ENCODE measurements around the gene EFL1.

EFL1 gene

DNA sequence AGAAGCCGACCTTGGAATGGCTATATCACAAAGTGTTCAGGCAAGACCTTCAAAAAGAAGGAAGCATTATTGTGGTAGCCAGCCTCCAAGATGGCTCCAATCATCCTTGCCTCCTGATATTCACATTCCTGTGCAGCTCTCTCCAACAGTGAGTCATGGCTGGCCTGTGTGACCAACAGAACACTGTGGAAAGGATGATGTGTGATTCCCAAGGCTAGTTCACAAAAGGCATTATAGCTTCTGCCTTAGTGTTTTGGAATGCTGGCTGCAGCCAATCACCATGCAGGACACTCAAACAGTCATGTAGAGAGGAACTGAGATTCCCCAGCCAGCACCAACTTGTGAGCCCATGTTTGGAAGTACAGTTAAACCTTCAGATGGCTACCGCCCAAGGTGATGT is 102.6 kb downstream of the EFL1 start:
- DNase-seq (ENCODE audit: low spot score) = peak; percentile 92

DNA sequence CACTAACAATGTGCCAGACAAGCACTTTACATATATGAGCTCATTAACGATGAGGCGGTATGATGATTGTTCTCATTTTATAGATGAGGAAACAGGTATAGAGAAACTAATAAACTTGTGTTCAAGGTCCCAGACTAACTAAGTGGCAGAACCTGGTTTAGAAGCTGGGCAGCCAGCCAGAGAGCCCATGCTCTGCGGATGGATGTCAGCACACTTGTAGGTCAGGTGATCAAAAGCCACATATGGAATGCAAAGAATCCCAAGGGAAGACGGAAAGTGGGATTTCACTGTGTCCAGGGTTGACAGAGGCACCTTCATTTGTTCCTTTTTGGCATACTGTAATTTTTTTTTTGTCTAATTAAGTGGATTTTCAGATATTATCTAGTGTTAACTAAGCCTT is 103.7 kb downstream of the EFL1 start:
- DNase-seq (ENCODE audit: low spot score) = no peak

DNA sequence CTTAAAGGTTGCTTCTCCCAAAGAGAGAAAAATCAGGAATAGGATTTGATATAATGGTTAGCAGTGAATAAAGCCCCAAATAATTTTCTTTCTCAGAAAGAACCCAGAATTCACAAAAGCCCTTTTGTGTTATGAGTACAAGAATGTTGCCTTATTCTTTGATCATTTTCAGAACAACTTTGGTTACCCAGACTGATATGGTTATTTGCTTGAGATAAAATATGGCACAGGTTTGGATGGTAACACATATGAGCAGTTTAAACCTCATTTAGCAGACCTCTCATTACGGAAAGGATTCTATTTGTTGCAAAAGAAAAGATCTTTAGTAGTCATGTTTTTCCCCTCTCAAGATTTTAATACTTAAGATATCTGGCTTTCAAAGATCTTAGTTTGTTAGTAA is 111.9 kb downstream of the EFL1 start:
- DNase-seq (ENCODE audit: low spot score) = no peak

DNA sequence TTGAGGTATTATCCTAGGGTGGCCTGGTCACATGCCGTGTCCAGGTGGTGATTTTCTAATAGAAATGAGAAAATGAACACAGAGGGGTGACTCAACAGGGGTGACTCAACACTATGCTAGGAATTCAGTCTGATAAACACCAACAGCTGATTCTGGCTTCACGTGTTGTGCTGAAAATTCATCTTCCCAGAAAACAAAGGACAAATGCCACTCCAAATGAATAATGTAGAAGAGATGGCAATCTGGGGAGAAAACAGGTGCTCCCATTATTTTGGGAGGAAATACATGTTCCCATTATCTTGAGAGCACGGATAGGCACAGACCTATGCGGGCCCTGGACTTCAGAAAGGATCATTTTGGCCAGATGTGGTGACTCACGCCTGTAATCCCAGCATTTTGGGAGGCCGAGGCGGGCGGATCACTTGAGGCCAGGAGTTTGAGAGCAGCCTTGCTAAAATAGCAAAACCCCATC is 115.5 kb downstream of the EFL1 start:
- DNase-seq (ENCODE audit: low spot score) = peak; percentile 90

DNA sequence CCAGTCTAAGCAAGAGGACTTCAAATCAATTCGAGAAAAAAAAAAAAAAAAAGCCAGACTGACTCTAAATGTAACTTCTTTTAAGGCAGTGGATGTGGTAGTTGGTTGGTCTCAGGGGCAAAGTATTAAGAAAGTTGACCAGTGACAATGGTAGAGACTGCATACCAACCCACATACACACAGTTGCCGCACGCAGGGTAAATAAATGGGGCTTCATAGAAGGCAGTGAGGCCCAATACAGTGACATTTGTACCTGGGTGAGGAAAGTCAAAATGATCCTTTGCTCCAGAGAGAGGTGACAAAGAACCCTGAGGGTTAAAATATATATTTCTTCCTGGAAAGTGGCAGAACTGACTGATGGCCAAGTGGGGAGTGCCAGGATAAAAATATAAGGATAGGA is 116.0 kb downstream of the EFL1 start:
- no peak for DNase-seq (ENCODE audit: low spot score)

DNA sequence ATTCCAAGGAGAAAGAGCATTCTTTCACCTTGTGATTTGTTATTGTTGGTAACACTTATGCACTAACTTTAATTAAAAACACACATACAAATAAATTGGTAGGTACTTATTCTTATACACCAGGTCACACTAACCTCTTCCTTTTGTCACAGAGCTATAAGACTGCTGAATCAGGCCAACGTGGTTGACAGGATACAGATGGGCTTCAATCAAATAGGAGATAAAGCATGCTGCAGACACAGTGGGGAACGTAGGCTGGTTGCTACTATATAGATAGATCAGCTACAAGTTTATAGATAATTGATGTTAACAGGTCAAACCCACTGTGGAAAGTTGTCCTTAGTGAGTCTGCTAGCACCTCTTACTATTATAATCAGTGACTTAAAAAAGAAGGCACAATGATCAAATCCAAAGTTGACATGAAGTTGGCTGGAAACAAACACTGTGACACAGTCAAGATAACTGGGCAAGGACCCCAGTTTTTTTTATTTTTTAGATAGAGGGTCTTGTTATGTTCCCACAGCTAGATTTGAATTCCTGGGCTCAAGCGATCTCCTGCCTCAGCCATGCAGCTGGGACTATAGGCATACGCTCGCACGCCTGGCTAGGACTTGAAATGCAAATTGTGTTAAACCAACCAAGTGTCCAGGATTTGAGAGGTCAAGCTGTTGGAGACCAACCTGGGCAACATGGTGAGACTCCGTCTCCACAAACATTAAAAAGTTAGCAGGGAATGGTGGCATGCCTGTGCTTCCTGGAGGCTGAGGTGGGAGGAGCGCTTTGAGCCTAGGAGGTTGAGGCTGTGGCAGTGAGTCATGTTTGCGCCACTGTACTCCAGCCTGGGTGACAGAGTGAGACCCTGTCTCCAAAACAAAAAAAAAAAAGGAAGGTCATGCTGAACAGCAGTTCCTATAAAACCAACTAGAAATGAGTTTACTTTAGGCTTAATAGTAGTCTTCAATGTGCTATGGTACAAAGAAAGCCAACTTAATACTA is 118.8 kb downstream of the EFL1 start:
- no peak for DNase-seq (ENCODE audit: low spot score)

DNA sequence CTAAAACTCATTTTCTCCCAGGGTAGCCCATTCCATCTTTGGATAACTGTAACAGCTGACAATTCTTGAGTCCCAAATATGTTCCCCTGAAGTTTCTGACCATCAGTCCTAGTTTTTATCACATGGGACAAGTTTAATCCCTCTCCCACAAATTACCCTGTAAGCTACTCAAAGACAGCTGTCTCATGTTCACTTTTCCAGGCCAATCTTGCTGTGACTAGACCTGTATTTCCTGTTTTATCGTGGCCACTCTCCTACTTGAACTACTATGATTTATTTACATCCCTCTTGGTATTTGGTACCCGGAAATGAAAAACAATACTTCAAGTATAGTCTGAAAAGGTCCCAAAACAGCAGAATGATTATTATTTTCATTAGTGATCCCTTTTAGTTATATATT is 121.6 kb downstream of the EFL1 start:
- DNase-seq (ENCODE audit: low spot score) = peak; percentile 56

DNA sequence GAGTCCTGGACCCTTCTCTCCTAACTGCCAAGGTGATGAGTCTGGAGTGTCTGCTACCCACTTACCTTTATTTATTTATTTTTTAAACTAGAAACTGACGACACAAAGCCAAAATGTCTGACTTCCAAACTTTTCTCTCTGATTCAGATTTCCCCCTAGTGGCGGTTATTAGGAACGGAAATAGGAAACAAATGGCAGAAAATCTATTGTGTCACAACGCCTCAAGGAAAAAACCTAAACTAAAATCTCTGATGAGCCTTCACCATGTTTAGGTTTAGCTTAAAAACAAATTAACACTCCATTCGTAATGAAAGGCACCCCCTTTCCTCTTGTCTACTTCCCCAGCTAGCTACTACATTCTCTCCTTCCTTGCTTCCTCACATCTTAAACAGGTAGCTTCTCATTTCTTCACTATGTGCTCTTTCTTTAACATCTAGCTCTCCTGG is 122.7 kb downstream of the EFL1 start:
- DNase-seq (ENCODE audit: low spot score) = peak; percentile 58

DNA sequence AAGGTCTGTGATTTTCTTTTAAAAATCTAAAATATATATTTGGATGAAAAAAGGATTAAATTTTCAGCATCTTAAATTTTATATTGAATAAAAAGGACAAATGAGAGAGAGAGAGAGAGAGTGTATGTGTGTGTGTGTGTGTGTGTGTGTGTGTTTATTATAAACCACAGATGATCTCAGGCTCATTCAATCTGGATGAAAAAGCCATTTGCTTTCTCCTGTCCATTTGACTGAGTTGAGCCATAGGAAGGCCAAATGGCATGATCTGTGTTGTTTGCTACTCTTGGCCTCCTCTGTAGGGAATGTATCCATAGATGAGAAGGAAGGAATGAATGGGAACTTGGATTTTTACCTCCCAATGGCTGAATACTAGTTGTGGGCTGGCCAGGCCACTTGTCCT is 124.2 kb downstream of the EFL1 start:
- DNase-seq (ENCODE audit: low spot score) = no peak

DNA sequence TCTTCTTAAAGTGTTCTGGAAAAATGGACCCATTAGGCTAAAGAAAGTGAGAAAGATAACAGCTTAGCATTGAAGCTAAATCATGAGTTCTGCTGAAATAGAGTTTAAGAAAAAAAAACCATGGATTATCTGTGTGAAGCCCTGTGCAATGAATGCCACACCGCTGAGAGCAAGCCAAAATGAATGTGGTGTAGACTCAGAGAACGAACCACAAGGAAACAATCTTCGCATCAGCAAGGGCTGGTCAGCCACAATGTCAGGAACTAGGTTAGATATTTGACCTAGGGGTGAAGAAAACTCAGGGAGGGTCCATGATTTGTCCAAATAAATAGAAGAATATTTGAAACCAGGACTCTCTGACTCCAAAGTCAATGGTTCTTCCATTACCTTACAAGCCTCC is 125.3 kb downstream of the EFL1 start:
- no peak for DNase-seq (ENCODE audit: low spot score)

DNA sequence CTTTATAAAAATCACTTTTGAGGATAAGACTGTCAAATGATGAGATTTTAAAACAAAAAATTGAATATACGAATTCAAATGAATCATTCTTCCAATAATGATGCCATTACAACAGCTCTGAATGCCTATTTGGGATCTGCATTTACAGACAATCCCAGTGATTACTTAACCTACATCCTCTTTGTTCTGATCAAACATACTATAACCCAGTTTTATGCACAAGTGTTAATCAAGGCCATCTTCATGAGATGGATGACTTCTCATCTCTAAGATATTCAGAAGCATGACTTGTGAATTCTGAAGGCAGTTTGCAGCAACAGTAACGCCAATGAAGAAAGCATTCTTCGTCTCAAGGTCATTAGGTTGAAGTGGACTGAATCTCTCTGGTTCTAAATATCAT is 126.4 kb downstream of the EFL1 start:
- no peak for DNase-seq (ENCODE audit: low spot score)

DNA sequence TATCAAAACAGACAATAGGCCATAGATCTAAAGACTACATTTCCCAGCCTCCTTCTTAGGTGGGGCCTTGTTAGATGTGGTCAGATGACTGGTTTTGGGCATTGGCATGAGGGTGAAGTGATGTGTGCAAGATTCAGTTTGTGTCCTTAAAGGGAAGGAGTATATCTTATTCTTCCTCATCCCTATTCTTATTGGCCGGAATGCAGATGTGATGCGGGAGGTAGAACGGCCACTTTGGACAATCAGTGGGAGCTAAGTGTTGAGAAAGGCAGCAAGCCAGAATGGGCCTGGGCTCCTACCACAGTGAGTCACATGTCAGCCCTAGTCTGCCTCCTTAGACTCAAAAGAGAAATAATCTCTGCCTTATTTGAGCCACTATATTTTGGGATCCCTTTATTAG is 126.9 kb downstream of the EFL1 start:
- DNase-seq (ENCODE audit: low spot score) = no peak

DNA sequence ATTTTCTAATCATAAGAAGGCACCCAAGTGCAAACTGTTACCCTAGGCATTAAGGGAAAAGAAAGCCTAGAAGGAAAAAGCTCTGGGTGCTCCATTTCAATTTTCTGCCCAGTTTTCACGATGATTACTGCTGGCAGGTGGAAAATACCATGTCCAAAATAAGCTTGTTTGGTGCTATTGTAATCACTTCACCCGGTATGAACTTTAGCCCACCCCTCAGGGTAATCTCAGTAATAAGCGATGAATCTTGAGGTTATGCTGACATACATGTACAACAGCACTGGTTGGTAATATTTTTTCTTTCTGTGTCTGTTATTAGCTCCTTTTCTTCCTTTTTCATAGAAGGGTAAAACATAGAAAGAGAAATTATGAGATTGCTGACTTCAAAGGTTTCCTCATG is 128.1 kb downstream of the EFL1 start:
- no peak for DNase-seq (ENCODE audit: low spot score)

DNA sequence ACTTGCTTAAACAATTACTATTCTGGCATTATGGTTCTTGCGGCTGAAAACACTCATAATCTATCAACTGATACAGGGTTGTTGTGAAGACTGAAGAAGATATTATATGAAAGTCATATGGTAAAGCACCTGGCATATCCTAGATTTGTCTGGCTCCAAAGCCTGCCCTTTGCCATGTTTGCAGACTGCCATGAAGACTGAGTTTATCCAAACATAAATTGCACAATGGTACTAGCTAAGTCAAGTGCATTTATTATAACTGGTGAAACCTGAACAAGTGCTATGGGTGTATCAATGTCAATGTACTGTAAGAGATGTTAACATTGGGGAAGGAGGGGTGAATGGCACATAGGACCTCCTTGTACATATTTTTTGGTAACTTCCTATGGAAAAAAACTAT is 129.3 kb downstream of the EFL1 start:
- DNase-seq (ENCODE audit: low spot score) = no peak

DNA sequence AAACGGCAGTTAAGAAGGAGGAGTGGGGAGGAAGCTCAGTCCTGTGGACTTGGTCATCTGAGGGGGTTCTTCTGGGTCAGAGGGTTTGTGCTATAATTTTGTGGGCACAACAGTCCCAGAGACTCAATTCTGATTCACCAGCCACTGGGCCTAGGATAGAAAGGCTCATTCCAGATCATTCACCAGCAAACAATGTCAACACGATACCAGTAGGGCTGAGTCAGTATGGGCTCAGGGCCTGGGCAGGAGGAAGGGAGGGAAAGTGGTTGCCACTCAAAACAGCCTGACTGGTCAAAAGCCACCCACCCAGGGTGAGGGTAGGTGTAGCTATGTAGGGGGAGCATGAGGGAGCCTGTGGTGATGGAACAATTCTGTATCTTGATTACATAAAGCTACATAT is 129.8 kb downstream of the EFL1 start:
- DNase-seq (ENCODE audit: low spot score) = no peak

DNA sequence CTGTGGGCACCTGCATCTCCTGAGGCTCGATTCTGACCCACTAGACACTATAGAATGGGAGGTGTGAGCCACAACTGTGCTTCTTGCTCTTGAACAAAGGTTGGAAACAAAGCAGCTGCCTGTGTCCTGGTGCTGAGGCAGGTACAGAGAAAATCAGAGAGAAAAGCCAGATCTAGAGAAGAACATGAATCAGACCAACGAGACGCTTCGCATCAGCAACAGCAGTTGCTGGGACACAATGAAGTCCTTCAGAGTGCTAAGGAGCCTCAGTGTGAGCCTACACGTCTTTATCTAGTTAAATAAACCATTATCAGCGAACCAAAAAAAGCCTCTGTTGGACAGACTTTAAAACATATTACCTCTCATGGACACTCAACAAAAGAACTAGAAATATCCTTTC is 130.4 kb downstream of the EFL1 start:
- DNase-seq (ENCODE audit: low spot score) = no peak

DNA sequence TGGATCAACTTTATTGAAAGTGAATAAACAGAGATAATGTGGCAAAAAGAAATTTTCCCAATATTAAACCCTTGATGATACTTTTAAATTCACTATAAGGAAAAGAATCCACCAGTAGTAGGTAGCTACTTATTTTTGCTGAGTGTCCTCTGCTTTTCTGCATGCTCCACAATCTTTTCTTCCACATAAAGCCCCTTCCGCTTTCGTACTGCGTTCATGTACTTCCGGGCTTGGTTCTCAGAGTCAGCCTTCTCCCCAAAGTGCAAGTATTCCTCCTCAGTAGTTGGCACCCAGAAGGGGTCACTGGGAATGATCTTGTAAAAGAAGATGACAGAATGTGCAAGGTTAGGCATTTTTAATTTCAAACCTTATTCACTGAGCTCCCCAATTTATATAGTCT is 132.3 kb downstream of the EFL1 start:
- DNase-seq (ENCODE audit: low spot score) = no peak

DNA sequence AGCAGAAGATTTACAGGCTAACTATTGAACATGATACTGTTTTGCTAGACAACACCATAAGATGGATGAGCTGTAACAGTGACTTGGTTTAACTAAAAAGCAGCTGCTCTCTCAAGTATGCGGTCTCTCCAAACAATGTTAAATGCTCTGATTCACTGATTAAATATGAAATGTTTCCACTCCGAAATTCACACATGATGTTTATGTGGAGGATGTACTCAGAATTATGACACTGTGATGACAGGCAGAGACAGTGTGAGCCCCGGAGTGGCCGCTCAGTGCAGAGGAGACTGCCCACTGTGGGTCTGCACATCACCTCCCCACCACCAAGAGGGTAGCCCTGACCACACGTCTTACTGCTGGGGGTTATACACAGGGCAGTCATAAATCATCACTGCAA is 132.8 kb downstream of the EFL1 start:
- DNase-seq (ENCODE audit: low spot score) = no peak

DNA sequence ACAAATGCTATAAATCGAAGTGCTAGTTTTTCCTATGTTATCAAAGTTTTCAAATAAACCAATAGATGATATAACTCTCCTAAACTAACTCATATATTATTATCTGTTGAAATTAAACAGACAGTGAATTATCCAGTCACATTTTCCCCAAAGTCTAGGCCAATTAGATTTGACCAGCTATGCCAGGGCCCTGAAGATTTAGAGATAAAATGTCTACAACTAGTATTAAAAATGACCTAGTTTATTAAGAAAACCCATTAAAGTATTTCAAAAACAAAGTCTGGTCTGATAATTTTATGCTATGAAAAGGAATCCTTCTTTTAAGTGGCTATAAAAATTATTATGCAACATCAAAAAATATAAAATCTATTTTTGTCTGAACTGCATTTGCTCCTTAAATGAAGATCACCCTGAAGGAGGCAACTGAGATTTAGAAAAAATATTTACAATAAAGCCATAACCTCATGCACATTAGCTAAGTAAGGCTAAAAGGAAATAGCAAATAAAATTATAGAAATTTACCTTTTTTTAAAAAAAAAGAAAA is 133.3 kb downstream of the EFL1 start:
- DNase-seq (ENCODE audit: low spot score) = no peak

DNA sequence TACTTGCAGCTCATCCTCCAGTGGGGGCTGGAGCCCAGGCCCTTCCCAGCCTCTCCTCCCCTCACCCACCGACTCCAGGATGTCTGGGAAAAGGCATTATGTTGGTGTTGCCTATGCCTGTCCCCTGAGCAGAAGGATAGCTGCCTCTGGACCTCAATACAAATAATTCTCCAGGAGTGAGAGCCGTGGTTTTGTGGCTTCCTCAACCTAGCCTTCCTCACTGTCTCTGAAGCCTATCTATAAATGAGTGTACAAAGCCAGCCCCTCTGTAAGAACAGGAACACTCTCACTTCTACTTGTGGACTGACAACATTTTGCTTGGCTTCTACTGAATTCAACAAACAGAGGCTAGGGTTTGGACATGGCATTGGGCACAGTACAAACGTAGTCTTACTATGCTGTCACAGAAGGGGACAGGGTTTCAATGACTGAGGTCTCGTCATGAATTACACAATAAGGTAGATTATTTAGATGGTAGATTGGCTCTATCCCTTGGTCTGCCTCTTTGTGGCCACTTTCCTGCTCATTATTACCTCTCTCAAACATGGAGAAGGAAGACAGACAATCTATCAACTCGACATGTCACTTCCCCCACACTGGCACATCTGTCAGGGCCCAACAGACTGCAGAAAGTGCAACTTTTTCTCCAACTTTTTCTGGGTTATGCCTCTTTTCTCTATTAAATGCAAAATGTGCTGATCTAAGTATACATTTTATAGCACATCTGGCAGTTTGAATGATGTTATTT is 134.0 kb downstream of the EFL1 start:
- DNase-seq (ENCODE audit: low spot score) = no peak

DNA sequence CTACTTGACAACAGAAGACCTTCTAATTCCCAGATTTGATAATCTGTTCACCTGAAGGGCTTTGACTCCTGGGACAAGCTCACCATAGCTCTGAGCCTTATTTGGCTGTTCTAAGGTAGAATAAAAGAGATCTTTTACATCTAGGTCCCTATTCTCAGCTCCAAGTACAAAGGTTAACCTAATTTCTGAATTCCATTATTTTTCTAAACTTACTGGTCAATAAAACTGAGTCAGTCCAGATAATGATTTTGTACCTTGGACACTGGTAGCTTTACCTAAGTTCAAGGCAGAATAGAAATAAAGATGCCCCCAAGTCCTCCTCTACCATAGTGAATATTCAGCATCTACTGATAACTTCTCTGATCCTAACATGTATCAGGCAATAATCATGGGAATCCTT is 135.0 kb downstream of the EFL1 start:
- no peak for DNase-seq (ENCODE audit: low spot score)

DNA sequence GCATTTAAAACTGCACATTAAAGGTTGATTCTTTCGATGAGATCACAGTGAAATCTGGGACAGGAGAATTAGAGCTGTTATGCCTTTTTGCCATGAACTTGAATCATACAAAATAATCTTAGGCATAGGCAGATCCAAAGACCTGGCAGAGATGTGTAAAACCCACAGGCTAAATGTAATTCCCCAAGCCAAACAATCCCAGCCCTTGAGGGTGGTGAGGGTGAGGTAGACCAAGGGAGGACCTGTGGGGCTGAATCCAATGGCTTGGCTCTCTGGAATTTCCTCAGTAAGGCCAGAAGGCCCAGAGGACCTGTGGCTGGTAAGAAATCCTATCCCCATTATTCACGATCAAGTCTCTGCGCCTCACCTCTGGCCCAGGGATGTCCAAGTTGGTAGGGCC is 136.2 kb downstream of the EFL1 start:
- no peak for DNase-seq (ENCODE audit: low spot score)

Data from kidney capillary endothelial cell (primary cell).